Measurements from ENCODE around the gene IGSF21. TPM values are rescaled to one million over a fixed set of nuclear protein-coding genes. Genes with fewer than 3 reads are reported as not detected.

The IGSF21 gene
- polyA plus RNA-seq, 1 of the 3 experiments (the other 2 are of a cell fraction): not detected

DNA sequence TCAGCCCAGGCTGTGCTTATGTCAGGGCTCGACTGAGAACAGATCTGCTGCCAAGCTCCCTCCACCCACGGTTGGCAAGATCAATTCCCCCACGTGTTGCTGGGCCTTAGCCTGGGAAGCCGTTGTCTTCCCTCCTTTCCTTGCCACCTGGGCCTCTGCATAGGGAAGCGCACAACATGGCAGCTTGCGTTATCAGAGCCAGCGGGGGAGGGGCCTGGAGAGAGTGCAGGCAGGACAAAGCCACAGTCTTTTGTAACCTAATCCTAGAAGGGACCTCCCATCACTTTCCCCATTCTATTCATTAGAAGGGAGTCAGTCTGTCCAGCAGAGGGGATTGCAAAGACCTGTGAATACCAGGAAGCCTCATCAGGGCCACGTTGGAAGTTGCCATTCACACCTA is 17.0 kb upstream of the IGSF21 start:
- no peaks in the 10 kb centered on the region for H3K9me3 ChIP-seq
- TF ChIP-seq POLR2AphosphoS5 (IDR thresholded peaks at IDR 0.05; ENCODE audit: low read depth, low read length) (no peak), MXI1 (IDR thresholded peaks at IDR 0.05; ENCODE audit: low read depth, low read length) (no peak), MAX (IDR thresholded peaks at IDR 0.05; ENCODE audit: low read depth) (no peak), SIN3A (IDR thresholded peaks at IDR 0.05; ENCODE audit: borderline replicate concordance, low read depth, low read length) (no peak), RFX5 (IDR thresholded peaks at IDR 0.05; ENCODE audit: low read length) (no peak), NRF1 (IDR thresholded peaks at IDR 0.05; ENCODE audit: low read depth, low read length) (no peak), EZH2phosphoT487 (IDR thresholded peaks at IDR 0.05; ENCODE audit: borderline replicate concordance, low read depth) (no peak), USF1 (IDR thresholded peaks at IDR 0.05; ENCODE audit: borderline replicate concordance, low read depth) (no peak), FOXM1 (IDR thresholded peaks at IDR 0.05; ENCODE audit: low read depth) (no peak), YY1 (IDR thresholded peaks at IDR 0.05; ENCODE audit: low read depth) (no peak), CHD2 (IDR thresholded peaks at IDR 0.05; ENCODE audit: low read length, partially characterized antibody) (no peak)
- TF ChIP-seq, protein P1, sequence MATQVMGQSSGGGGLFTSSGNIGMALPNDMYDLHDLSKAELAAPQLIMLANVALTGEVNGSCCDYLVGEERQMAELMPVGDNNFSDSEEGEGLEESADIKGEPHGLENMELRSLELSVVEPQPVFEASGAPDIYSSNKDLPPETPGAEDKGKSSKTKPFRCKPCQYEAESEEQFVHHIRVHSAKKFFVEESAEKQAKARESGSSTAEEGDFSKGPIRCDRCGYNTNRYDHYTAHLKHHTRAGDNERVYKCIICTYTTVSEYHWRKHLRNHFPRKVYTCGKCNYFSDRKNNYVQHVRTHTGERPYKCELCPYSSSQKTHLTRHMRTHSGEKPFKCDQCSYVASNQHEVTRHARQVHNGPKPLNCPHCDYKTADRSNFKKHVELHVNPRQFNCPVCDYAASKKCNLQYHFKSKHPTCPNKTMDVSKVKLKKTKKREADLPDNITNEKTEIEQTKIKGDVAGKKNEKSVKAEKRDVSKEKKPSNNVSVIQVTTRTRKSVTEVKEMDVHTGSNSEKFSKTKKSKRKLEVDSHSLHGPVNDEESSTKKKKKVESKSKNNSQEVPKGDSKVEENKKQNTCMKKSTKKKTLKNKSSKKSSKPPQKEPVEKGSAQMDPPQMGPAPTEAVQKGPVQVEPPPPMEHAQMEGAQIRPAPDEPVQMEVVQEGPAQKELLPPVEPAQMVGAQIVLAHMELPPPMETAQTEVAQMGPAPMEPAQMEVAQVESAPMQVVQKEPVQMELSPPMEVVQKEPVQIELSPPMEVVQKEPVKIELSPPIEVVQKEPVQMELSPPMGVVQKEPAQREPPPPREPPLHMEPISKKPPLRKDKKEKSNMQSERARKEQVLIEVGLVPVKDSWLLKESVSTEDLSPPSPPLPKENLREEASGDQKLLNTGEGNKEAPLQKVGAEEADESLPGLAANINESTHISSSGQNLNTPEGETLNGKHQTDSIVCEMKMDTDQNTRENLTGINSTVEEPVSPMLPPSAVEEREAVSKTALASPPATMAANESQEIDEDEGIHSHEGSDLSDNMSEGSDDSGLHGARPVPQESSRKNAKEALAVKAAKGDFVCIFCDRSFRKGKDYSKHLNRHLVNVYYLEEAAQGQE (IDR thresholded peaks at IDR 0.05; ENCODE audit: low read depth, low read length): no peak
- H3K9me2 ChIP-seq: no peaks in the 10 kb centered on the region
- H3K36me3 ChIP-seq (replicated peaks in 1 of 2; ENCODE audit: control insufficient read depth in 1 of 2, insufficient read depth in 2 of 2, low read length in 1 of 2): no peaks in the 10 kb centered on the region
- H3F3A ChIP-seq (replicated peaks; ENCODE audit: insufficient read depth): no peaks in the 10 kb centered on the region
- 33% methylated on average over 2 of the region's 8 CpGs for WGBS (ENCODE audit: low lambda C conversion rate)
- ChIA-PET CTCF (interaction anchor here (1.0 to 3.8 kb wide), 6 partner anchors 9 to 491 kb away, joined by 3 to 28 read pairs (median 5); no protein-coding TSS in a partner anchor), POLR2A (no interaction called here)
- no peak overlapping the region for H3K9ac ChIP-seq
- H3K4me3 ChIP-seq (ENCODE audit: low read depth in 2 of 2, low read length in 1 of 2): no peak overlapping the region
- H2AFZ ChIP-seq (ENCODE audit: low read depth): no peak overlapping the region
- H3K27me3 ChIP-seq (ENCODE audit: insufficient read depth): no peaks in the 10 kb centered on the region
- H4K20me1 ChIP-seq (ENCODE audit: insufficient read depth): no peaks in the 10 kb centered on the region
- no peaks in the 10 kb centered on the region for H3K79me2 ChIP-seq (ENCODE audit: insufficient read depth)
- peaks cover 5 to 20% of the 10 kb centered on the region in 2 experiments; a peak in 2 of 4 replicates for H3K4me1 ChIP-seq (ENCODE audit: control insufficient read depth in 1 of 2, insufficient read depth in 2 of 2, low read depth in 1 of 2, low read length in 1 of 2)
- H3K4me2 ChIP-seq: no peak overlapping the region
- H3K27ac ChIP-seq (ENCODE audit: low read depth in 2 of 2, low read length in 1 of 2): no peak overlapping the region
- no peak for DNase-seq
